GM19025 (cell line): ENCODE results near the gene FAM111B.
"Not testable (repeated sequence)": the region's sequence is repeated elsewhere in the genome, so short reads cannot be mapped to it uniquely, and the experiment has no call there.

Source experiments
- ATAC-seq: cut with Tn5 transposase; IDR thresholded peaks from one replicate; pipeline ENCODE4 v1.9.1; 2021; ENCODE audit warnings: mild to moderate bottlenecking, low read depth, moderate library complexity; ENCODE audit not compliant: unreplicated experiment

Gene FAM111B, protein sequence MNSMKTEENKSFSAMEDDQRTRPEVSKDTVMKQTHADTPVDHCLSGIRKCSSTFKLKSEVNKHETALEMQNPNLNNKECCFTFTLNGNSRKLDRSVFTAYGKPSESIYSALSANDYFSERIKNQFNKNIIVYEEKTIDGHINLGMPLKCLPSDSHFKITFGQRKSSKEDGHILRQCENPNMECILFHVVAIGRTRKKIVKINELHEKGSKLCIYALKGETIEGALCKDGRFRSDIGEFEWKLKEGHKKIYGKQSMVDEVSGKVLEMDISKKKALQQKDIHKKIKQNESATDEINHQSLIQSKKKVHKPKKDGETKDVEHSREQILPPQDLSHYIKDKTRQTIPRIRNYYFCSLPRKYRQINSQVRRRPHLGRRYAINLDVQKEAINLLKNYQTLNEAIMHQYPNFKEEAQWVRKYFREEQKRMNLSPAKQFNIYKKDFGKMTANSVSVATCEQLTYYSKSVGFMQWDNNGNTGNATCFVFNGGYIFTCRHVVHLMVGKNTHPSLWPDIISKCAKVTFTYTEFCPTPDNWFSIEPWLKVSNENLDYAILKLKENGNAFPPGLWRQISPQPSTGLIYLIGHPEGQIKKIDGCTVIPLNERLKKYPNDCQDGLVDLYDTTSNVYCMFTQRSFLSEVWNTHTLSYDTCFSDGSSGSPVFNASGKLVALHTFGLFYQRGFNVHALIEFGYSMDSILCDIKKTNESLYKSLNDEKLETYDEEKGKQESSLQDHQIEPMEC

DNA sequence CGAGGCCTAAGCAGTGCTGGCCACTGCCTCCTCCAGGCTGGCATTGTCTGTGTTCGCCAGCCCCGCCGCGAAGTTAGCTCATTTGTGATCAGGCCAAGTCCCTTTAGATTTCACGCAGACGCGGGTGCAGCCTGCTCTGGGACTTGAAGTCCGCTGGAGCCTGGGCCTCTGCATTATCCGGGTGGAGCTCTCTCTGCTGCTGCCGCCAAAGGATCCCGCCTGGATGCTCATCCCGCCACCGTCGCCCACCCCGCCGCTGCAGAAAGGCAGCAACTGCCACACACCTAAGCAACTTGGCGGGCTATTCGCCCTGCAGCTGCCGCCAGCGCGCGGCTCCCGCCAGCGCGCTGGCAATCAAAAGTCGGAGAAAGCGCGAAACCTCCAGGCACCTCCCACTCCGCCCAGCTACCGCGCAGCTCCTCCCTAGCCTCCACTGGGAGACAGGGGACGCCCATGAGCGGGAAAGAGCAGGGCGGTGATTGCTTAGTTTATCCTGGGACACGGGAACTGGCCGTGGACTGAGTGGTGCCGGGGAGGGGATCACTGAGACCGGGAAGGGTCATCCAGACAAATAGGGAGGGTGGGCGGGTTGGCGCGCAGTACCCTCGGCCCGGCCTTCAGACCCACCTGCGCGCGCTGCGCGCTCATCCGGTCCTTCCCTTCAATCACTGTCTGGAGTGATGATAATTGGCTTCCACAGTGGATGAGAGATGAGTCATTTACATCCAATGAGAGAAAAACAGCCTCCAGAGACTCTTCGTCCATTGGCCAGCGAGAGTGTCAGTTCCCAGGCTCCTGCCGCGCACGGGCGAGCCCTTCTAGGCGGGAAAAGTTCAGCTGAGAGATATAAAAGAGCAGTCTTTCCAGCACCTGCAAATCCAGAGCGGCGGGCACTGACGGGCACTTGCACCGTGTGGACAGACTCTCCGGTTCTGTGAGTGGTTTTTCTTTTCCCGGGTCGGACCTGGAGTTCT is at the start of gene FAM111B:
Gene FAM111B (plus strand): TSS at position 875 of the 974 bp plus-strand sequence. CDS start 2,389 bp downstream, outside the sequence.
- ATAC-seq = peak; percentile 71

DNA sequence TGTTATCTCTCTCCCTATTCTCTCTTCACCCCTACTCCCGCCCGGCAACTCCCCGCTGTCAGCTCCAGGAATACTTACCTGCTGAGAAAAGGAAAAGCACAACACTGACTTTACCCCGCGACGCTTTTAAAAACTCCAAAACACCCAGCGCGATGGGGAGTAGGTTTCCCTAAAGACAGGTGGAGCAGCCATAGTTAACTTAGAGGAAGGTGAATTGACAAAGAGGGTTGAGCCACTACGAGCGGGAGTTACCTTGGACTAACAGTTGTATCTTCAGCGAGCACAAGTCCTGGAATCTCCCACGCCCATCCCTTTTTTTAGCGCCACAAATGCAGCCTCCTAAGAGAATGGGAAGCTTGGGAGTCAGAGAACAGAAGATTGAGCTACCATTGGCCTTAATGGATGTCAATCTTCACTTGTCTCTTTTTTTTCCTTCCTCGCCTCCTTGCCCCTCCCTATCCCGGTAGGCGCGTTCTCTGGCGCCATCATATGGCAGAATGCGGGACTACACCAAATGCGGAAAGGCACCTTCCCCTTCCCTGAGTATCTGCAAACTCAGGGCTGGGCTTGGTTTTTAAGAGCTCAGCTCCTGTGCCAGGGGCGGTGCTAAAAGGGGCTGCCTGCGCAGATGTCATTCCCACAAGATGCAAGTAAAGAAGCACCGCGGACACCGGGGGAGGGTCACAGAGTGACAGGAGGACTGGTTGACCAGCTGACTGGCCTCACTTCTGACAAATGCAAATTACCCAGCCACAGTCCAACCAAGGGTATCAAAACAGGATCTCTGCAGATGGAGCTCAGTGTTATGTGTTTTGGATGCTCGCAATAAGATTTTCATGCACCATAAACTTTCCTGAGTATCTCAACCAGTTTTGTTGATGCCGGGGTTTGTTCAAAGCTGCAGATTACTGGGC is 48.7 kb upstream of the FAM111B start:
- peak; percentile 91 for ATAC-seq

DNA sequence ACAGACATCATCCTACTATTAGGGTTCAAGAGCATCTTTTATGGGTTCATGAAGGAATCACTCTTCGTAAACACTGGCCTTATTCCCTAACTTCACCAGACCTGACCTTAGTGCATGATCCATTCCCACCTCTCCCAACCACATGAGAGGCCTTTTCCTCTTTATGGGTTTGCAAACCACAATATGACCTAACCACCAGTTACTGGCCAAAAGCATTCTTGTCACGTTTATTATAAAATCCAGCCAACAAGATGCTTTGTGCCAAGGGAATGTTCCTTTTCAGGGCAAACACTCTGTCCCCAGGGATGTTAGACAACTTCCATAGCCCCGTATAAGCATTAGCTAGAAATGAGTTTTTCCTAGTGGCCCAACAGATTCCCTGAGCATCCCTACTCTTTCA is 46.9 kb upstream of the FAM111B start:
- ATAC-seq = not testable (repeated sequence)

DNA sequence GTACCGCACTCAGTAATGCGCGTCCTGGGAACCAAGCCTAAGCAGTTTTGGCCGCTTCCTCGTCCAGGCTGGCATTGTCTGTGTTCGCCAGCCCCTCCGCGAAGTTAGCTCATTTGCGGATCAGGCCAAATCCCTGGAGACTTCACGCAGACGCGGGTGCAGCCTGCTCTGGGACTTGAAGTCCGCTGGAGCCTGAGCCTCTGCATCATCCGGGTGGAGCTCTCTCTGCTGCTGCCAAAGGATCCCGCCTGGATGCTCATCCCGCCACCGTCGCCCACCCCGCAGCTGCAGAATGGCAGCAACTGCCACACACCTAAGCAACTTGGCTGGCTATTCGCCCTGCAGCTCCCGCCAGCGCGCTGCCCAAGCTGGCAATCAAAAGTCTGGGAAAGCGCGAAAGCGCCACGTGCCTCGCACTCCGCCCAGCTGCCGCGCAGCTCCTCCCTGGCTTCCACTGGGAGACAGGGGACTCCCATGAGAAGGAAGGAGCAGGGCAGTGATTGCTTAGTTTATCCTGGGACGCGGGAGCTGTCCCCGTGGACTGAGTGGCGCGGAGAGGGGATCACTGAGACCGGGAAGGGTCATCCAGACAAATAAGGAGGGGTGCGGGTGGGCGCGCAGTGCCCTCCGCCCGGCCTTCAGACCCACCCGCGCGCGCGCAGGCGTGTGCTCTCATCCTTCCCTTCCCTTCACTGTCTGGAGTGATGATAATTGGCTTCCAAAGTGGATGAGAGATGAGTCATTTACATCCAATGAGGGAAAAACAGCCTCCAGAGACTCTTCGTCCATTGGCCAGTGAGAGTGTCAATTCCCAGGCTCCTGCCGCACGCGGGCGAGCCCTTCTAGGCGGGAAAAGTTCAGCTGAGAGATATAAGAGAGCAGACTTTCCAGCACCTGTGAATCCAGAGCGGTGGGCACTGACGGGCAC is 44.2 kb upstream of the FAM111B start:
- ATAC-seq = no peak

DNA sequence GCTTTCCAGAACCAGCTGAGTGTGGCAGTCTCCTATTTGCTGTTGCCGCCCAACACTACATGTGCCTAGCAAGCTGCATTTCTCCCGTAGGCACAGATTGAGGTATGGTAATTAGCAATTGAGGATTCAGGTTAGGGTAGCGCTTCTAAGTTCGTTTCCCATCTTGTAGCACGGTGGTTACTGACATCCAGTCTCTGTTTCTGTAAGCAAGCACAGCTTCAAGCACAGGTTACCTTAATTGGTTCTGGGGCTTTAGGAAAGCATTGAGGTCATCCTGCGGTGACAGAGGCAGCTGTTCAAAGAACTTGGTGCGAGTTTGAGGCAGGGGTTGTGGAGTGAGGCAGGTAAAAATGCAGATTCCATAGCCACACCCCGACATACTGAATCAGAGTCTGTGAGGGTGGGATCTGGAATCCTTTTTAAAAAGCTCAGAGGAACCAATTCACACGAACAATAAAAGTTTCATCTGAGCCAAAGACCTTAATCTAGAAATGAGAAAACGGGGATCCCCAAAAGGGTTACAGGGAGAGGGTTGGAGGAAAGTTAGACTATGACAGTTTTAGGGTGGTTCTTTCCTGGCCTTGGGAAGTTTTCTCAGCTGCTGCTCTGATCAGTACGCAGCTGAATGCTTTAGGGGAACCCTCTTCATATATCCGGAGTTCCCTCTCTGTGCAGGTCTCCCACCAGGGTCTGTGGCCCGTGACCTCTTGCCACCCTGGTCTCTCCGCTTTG is 42.9 kb upstream of the FAM111B start:
- ATAC-seq = peak; percentile 52

DNA sequence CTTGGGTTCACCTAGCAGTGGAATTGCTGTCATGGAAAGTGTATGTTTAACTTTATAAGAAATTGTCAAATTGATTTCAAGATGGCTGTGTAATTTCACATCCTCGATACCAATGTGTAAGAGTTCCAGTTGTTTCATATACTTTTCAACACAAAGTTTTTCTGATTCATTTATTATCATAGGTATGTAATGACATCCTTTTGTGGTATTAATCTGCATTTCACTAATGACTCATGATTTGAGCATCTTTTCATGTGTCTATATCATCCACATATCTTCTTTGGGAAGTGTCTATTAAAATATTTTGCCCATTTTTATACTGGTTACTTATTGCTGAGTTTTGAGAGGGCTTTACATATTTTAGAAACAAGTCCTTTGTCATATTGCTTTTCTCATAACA is 38.0 kb upstream of the FAM111B start:
- no peak for ATAC-seq

DNA sequence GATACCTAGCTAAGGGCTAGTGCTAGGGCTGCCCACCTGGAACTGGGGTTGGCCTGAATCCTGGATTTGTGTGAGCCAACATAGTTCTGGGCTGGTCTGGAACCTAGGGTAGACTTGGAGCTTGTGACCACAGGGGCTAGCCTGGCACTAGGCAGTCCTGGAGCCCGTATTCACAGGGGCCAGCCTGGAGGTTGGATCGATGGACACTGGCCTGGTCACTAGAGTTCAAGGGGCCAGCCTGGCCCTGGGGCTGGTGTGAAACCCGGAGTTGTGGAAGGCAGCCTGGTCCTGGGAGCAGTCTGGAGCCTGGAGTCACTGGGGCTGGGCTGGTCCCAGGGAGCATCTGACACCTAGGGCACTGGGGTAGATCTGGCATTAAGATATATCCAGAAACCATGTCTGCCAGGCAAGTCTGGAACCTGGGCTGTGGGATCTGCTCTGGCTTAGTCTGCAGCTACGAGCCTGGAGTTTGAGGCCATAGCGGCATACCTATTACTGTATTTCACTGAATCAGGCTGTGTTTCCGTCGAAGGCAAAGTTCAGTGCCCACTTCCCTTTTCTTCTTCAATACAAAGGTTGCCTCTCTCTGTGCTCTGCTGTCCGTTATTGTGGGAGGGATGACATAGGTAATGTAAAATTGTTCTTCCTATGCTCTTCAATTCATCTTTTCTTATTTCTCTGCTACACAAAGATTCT is 30.0 kb upstream of the FAM111B start:
- peak; percentile 82 for ATAC-seq

DNA sequence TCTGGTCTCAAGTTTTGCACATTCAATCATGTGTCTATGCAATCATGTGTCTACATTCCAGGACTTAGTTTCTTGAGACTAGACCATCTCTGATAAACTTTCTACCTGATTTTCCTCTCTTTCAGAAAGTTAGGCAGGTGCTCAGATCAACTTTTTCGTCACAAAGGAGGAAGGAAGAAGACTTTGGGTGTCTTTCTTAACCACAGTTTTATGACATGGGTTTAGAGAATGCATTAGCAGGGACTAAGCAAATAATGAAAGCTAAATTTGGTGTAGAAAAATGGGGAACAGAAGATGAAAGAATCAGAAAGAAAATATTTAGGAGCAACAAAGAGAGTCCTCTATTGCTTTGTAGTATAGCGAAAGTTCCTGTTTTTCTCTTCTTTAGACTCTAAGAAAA is 28.6 kb upstream of the FAM111B start:
- ATAC-seq = no peak

DNA sequence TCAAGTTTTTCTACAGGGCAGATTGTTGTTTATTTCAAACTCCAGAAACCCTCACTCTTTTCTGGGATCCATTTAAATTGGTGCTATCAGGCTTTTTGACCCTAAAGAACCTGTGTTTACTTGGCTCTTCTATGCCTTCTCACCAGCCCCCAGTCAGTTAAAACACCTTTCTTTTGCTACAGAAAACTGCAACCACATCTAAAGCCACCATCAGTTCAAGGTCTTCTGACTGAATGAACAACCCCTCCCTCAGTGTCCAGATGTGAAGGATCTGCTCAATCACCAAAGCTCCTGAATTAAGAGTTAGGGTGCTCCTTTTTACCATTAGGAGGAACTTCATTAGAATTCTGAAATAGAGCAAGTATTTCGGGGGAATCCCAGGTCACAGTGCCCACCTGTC is 28.0 kb upstream of the FAM111B start:
- no peak for ATAC-seq

DNA sequence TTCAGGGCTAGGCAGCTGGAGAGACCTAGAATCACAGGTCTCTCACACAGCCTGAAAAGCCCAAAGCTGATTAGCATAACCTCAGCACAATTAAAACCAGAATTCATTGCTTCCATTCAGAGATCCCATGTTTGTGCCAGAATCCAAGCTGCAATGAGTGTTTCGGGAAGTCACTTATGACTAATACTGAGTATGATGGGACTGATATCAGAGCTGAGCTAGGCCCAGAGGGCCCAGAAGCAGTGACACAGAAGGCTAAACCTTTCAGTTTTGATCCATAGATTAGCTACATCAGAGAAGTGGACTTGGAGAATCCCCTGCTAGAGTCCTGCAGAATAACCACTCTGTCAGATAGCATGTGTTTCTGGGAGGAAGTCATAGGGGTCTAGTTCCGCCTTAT is 26.6 kb upstream of the FAM111B start:
- not testable (repeated sequence) for ATAC-seq

DNA sequence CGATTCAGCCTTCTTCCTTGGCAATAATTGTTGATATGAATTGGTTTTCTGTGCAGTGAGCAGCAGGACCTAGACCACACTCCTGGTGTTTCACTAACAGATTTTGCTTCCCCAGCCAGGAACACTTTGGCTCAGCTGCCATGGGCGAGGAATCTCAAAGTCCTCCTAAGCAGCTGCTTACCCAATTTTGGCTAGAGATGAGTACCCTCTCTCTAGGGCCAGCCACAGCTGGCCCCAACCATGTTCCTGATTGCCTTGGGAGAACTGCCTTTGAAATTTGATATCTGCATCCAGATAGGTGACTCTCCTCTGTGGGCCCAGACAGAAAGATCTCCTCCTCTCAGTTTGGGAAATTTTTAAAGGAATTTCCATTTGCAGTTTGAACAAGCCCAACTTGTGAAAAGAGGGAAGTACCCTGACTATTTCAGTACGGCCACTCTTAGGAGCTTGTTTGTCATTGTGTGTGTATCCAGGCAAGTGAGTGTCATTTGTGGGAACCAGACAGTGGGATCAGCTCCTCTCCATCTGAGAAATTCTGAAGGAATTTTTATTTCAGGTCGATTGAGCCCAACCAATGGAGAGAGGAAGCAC is 25.5 kb upstream of the FAM111B start:
- ATAC-seq = not testable (repeated sequence)

DNA sequence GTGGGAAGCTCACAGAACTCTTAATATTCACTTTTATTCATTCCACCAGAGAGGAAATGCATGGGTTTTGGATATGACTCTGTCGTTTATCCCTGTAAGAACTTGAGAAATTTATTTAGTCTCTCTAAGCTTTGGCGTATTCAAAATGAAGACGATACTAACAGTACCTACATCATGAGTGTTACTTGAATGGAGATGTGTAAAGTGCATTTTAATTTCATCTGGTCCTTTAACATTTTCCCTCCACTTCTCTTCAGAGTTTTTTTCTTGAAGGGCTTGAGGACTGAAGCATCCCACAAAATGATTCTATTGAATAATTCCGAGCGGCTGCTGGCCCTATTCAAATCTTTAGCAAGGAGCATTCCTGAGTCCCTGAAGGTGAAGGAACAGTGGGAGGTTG is 21.0 kb upstream of the FAM111B start, which contains the start of gene GLYATL1B:
Gene GLYATL1B (plus strand): TSS at position 301 of the 400 bp plus-strand sequence. CDS start 0 bp downstream, at position 301.
- not testable (repeated sequence) for ATAC-seq

DNA sequence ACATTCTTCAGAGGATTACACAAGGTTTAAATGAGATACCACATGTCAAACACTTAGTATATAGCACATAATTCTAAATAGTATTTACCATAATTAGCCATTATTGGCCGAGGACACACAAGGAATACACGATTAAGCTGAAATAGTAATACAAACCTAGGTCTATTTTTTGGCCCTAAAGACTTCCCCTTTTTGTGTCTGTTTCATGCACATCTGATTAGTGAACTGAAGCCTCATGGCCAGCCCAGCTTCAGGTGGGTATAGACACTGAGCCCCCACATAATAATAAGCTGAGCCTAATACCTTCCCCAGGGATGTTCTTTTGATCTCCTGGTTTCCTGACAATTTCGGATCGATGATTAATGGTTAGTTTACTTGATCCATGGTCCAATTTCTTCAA is 18.9 kb upstream of the FAM111B start:
- no peak for ATAC-seq

DNA sequence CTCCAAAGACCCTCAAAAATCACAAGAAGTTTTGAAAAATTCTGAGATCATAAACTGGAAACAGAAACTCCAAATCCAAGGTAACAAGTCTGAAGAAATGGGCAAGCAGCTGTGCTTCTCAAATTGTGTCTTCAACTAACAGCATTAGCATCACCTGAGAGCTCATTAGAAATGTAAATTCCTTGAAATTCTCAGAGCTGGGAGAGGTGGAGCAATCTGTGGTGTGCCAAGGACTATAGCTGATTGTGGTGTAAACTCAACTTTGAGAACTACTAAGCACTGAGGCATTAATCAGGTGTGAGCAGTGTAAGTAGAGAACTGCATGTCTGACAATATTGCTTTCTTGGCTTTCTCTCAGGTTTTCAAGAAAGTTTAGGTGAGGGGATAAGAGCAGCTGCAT is 13.5 kb upstream of the FAM111B start:
- not testable (repeated sequence) for ATAC-seq

DNA sequence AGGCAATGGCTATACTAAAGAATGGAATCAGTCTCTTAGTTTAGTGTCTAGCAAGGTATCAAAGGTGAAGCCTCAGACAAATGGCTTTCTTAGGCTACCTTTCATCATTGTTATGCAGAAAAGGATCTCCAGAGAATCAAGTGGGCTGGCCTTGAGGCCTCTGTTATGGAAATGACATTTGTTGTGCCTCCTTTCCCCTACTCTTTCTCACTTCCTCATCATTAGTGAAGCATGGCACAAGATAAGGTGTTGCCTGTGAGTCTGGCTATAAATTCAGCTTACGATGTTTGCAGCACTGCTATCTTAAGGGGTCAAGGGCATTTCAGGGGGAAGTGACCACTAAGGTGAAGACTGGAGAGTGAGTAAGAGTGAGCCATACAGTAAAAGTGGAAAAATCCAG is 11.8 kb upstream of the FAM111B start:
- ATAC-seq = peak; percentile 64

DNA sequence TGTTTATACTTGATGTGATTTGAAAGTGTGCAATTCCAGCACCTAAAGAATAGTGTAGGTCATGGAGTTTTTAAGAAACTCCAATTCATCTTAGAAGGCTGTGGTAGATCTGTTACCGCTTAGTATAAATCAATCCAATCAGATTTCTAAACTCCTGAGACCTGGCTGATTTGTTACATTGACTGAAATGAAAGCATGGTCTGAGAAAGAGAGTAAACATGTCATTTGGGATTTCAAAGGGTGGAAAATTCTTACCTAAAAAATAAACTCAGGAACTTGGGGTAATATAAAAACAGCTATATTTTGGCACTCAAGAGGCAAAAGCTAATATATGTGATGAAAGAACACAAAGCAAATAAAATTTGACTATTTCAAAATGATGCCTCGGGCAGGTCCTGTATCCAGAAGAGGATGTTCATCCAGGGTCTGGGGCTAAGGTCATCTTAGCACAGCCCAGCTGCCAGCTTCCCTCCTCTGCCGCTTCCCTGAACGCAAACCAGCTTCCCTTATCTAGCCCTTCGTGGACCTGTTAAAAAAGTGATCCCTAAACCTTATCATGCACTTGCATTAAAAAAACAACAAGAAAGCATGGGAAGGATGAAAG is 11.0 kb upstream of the FAM111B start:
- ATAC-seq = not testable (repeated sequence)
